ENCODE results near the gene LHFPL5. TPM values are rescaled to one million over a fixed set of nuclear protein-coding genes. Genes with fewer than 3 reads are reported as not detected.

LHFPL5 gene
- total RNA-seq, 1 experiment from 2014 or later = 0.71 TPM

GRCh38 chr6:35798706-35799105, 6.4 kb upstream of the LHFPL5 start:
- no peaks in the 10 kb centered on the region for H3K27me3 ChIP-seq (ENCODE audit: insufficient read depth, low read length)
- ATAC-seq = no peak
- DNase-seq (ENCODE audit: low read depth, low spot score) = no peak
- no peak for TF ChIP-seq EZH2phosphoT487 (IDR thresholded peaks at IDR 0.05; ENCODE audit: borderline replicate concordance)
- TF ChIP-seq FOSL1 (IDR thresholded peaks at IDR 0.05; ENCODE audit: low read depth) = no peak
- TF ChIP-seq, protein P1, sequence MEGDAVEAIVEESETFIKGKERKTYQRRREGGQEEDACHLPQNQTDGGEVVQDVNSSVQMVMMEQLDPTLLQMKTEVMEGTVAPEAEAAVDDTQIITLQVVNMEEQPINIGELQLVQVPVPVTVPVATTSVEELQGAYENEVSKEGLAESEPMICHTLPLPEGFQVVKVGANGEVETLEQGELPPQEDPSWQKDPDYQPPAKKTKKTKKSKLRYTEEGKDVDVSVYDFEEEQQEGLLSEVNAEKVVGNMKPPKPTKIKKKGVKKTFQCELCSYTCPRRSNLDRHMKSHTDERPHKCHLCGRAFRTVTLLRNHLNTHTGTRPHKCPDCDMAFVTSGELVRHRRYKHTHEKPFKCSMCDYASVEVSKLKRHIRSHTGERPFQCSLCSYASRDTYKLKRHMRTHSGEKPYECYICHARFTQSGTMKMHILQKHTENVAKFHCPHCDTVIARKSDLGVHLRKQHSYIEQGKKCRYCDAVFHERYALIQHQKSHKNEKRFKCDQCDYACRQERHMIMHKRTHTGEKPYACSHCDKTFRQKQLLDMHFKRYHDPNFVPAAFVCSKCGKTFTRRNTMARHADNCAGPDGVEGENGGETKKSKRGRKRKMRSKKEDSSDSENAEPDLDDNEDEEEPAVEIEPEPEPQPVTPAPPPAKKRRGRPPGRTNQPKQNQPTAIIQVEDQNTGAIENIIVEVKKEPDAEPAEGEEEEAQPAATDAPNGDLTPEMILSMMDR (IDR thresholded peaks at IDR 0.05 in 2 of 3, conservative IDR thresholded peaks at IDR 0.05 in 1 of 3; ENCODE audit: borderline replicate concordance in 1 of 3, insufficient read depth in 1 of 3, low read depth in 2 of 3, low read length in 2 of 3) = no peak
- TF ChIP-seq, protein P2, sequence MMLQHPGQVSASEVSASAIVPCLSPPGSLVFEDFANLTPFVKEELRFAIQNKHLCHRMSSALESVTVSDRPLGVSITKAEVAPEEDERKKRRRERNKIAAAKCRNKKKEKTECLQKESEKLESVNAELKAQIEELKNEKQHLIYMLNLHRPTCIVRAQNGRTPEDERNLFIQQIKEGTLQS (IDR thresholded peaks at IDR 0.05) = no peak
- TF ChIP-seq POLR2A (IDR thresholded peaks at IDR 0.05; ENCODE audit: borderline replicate concordance, extremely low read depth, insufficient read depth, insufficient read length) = no peak
- TF ChIP-seq JUND (IDR thresholded peaks at IDR 0.05) = no peak
- no peak for TF ChIP-seq ELF1 (IDR thresholded peaks at IDR 0.05; ENCODE audit: borderline replicate concordance, low read depth)
- TF ChIP-seq SP1 (IDR thresholded peaks at IDR 0.05; ENCODE audit: low read depth) = no peak
- TF ChIP-seq ZNF274 (IDR thresholded peaks at IDR 0.05; ENCODE audit: low read depth, low read length) = no peak
- TF ChIP-seq POLR2AphosphoS5 (IDR thresholded peaks at IDR 0.05; ENCODE audit: low read depth, low read length) = no peak
- no peak for TF ChIP-seq CBX3 (IDR thresholded peaks at IDR 0.05; ENCODE audit: low read depth)
- TF ChIP-seq EZH2 (IDR thresholded peaks at IDR 0.05) = no peak
- intact Hi-C loops (cut with micrococcal nuclease) = no loop called here
- RAD21 ChIA-PET (ENCODE audit: low non-redundant PET in 1 of 2, low total read pairs in 2 of 2, uncharacterized antibody in 2 of 2, unreplicated experiment in 2 of 2) = no interaction called here
- no peaks in the 10 kb centered on the region for H3K9me3 ChIP-seq (ENCODE audit: control insufficient read depth in 1 of 2, insufficient read depth in 1 of 2, low read depth in 1 of 2, low read length in 2 of 2)
- H3K4me3 ChIP-seq (replicated peaks in 1 of 2; ENCODE audit: low read depth in 1 of 2, low read length in 2 of 2) = no peak overlapping the region
- CTCF ChIA-PET = no interaction called here
- H4K20me1 ChIP-seq (ENCODE audit: insufficient read depth) = no peaks in the 10 kb centered on the region
- no peak overlapping the region for H3K4me2 ChIP-seq (ENCODE audit: low read length)
- no TSS peak for BruUV-seq (replicated peaks)
- POLR2A ChIA-PET = no interaction called here
- H3K27ac ChIP-seq (ENCODE audit: low read depth, low read length) = no peak overlapping the region
- H3K9ac ChIP-seq (ENCODE audit: low read length) = no peak overlapping the region
- no peaks in the 10 kb centered on the region for H3K36me3 ChIP-seq (ENCODE audit: control insufficient read depth in 1 of 2, insufficient read depth in 2 of 2, low read length in 2 of 2)
- H2AFZ ChIP-seq (ENCODE audit: low read depth, low read length, poor library complexity, severe bottlenecking) = no peak overlapping the region
- H3K4me1 ChIP-seq (ENCODE audit: control insufficient read depth in 1 of 2, insufficient read depth in 2 of 2, low read length in 2 of 2) = no peaks in the 10 kb centered on the region
- no peaks in the 10 kb centered on the region for H3K79me2 ChIP-seq (ENCODE audit: insufficient read depth, low read length)
- no peaks in the 10 kb centered on the region for H3K9me2 ChIP-seq (ENCODE audit: insufficient read depth)
